IMR-90 (cell line): Measurements from ENCODE around the gene GADD45GIP1. TPM values are rescaled to one million over a fixed set of nuclear protein-coding genes. Genes with fewer than 3 reads are reported as not detected.
A peak's percentile ranks its signal among the peaks of the same experiment; 100 is the strongest.

Experiments used
- ATAC-seq: fragments of 200-7000 bp; cut with Tn5 transposase; 2 replicates; pipeline ENCODE4 v1.9.1; 2020; ENCODE audit warnings: low read depth, mild to moderate bottlenecking, moderate library complexity
- BruUV-seq: library from RNA; stranded (reverse); fragments of 400-500 nt; replicated peaks from 2 replicates; lab custom pipeline; 2021; lab: Mats Ljungman, UMichigan
- CTCF ChIA-PET: fragments of 300-600 bp; formaldehyde crosslinking; extraction: SDS; loops from one replicate; lab custom pipeline; 2021; ENCODE audit warnings: antibody characterized with exemption; lab: Yijun Ruan, JAX
- POLR2A ChIA-PET: fragments of 300-600 bp; sonication (Branson Sonifier 250); formaldehyde crosslinking; loops from one replicate; lab custom pipeline; 2022; ENCODE audit warnings: antibody characterized with exemption; ENCODE audit not compliant: unreplicated experiment; lab: Charles Lee
- DNase-seq: peaks from one replicate; pipeline ENCODE4 v3.0.0; 2013
- H2AFZ ChIP-seq: replicated peaks from 2 replicates; pipeline ENCODE3; 2013; ENCODE audit warnings: low read length, mild to moderate bottlenecking; ENCODE audit not compliant: poor library complexity
- H2AK5ac ChIP-seq: 2 replicates; pipeline ENCODE4 v1.6.1; 2013; ENCODE audit warnings: low read depth, low read length, inconsistent platforms
- H2AK9ac ChIP-seq: replicated peaks from 2 replicates; pipeline ENCODE3; 2013; ENCODE audit warnings: mild to moderate bottlenecking, low read depth, low read length, moderate library complexity; ENCODE audit not compliant: poor library complexity
- H2BK120ac ChIP-seq: 2 replicates; pipeline ENCODE4 v1.6.1; 2013; ENCODE audit warnings: low read depth, low read length, inconsistent platforms
- H2BK15ac ChIP-seq: 3 replicates; pipeline ENCODE4 v1.6.1; 2013; ENCODE audit warnings: low read depth, low read length, inconsistent platforms
- H2BK20ac ChIP-seq: 2 replicates; pipeline ENCODE4 v1.6.1; 2013; ENCODE audit warnings: low read depth, mild to moderate bottlenecking, inconsistent platforms, low read length, moderate library complexity
- H2BK5ac ChIP-seq: 2 replicates; pipeline ENCODE4 v1.6.1; 2013; ENCODE audit warnings: mild to moderate bottlenecking, low read depth, low read length, inconsistent platforms; ENCODE audit not compliant: poor library complexity, severe bottlenecking
- H3K14ac ChIP-seq: replicated peaks from 2 replicates; pipeline ENCODE4 v1.6.1; 2013; ENCODE audit warnings: low read depth, low read length, inconsistent platforms
- H3K18ac ChIP-seq: 2 replicates; pipeline ENCODE4 v1.6.1; 2013; ENCODE audit warnings: low read depth, low read length, control low read depth
- H3K23ac ChIP-seq: 2 replicates; pipeline ENCODE4 v1.6.1; 2013; ENCODE audit warnings: low read depth, low read length, inconsistent platforms
- H3K27ac ChIP-seq: 2 replicates; pipeline ENCODE4 v1.5.1; 2013; ENCODE audit warnings: mild to moderate bottlenecking, control low read depth, low read length; ENCODE audit not compliant: insufficient read depth
- H3K27me3 ChIP-seq: 2 replicates; pipeline ENCODE4 v1.6.1; 2013; ENCODE audit warnings: low read length; ENCODE audit not compliant: control insufficient read depth, insufficient read depth
- H3K36me3 ChIP-seq: 2 replicates; pipeline ENCODE4 v1.6.1; 2013; ENCODE audit warnings: low read length, mixed read lengths; ENCODE audit not compliant: control insufficient read depth, insufficient read depth
- H3K4ac ChIP-seq: 2 replicates; pipeline ENCODE4 v1.6.1; 2013; ENCODE audit warnings: low read depth, low read length, inconsistent platforms
- H3K4me1 ChIP-seq: 2 replicates; pipeline ENCODE4 v1.6.1; 2013; ENCODE audit warnings: low read length, mixed read lengths; ENCODE audit not compliant: control insufficient read depth, insufficient read depth
- H3K4me2 ChIP-seq: 2 replicates; pipeline ENCODE4 v1.6.1; 2013; ENCODE audit warnings: low read depth, mild to moderate bottlenecking, control low read depth, low read length, moderate library complexity
- H3K4me3 ChIP-seq: 2 replicates; pipeline ENCODE4 v1.5.1; 2013; ENCODE audit warnings: low read depth, mild to moderate bottlenecking, control low read depth, low read length, moderate library complexity; ENCODE audit not compliant: insufficient read depth
- H3K56ac ChIP-seq: 2 replicates; pipeline ENCODE4 v1.6.1; 2013; ENCODE audit warnings: low read length, inconsistent platforms; ENCODE audit not compliant: insufficient read depth; ENCODE audit errors: extremely low read depth
- H3K79me1 ChIP-seq, 2 experiments: 2 replicates each; pipeline ENCODE4 v1.6.1; 2013; ENCODE audit warnings: low read length in 2 of 2, inconsistent platforms in 1 of 2, low read depth in 1 of 2
- H3K9ac ChIP-seq: 2 replicates; pipeline ENCODE4 v1.6.1; 2013; ENCODE audit warnings: low read depth, low read length, control low read depth
- H3K9me1 ChIP-seq: 2 replicates; pipeline ENCODE4 v1.6.1; 2013; ENCODE audit warnings: low read length, inconsistent platforms; ENCODE audit not compliant: insufficient read depth
- H3K9me3 ChIP-seq: 2 replicates; pipeline ENCODE4 v1.6.1; 2013; ENCODE audit warnings: low read length; ENCODE audit not compliant: control insufficient read depth, insufficient read depth
- H4K20me1 ChIP-seq: 2 replicates; pipeline ENCODE4 v1.6.1; 2013; ENCODE audit warnings: low read length, inconsistent platforms; ENCODE audit not compliant: insufficient read depth
- H4K5ac ChIP-seq: 2 replicates; pipeline ENCODE4 v1.6.1; 2013; ENCODE audit warnings: mild to moderate bottlenecking, low read depth, low read length, control low read depth
- H4K8ac ChIP-seq, 2 experiments: 2 replicates each; pipeline ENCODE4 v1.6.1; 2013; ENCODE audit warnings: low read depth in 2 of 2, low read length in 2 of 2, control low read depth in 1 of 2, inconsistent platforms in 1 of 2
- H4K91ac ChIP-seq: 2 replicates; pipeline ENCODE4 v1.6.1; 2013; ENCODE audit warnings: low read depth, low read length, inconsistent platforms; ENCODE audit not compliant: insufficient read depth
- CEBPB ChIP-seq: IDR thresholded peaks from 2 replicates; pipeline ENCODE4 v1.6.1; 2012; ENCODE audit warnings: low read depth, low read length, improper control_type of control experiment
- CHD1 ChIP-seq: IDR thresholded peaks from 2 replicates; pipeline ENCODE4 v1.6.1; 2012; ENCODE audit warnings: low read depth, low read length, improper control_type of control experiment
- FOS ChIP-seq: fragments of 150-350 bp; IDR thresholded peaks from 2 replicates; pipeline ENCODE4 v1.6.1; 2016; ENCODE audit warnings: low read depth, low read length
- MAZ ChIP-seq: IDR thresholded peaks from 2 replicates; pipeline ENCODE4 v1.6.1; 2012; ENCODE audit warnings: low read depth, mild to moderate bottlenecking, low read length, improper control_type of control experiment, moderate library complexity, borderline replicate concordance
- POLR2A ChIP-seq: IDR thresholded peaks from 2 replicates; pipeline ENCODE4 v1.6.1; 2012; ENCODE audit warnings: mild to moderate bottlenecking, low read depth, low read length
- RAD21 ChIP-seq: IDR thresholded peaks from 2 replicates; pipeline ENCODE4 v1.6.1; 2012; ENCODE audit warnings: low read length, improper control_type of control experiment
- RCOR1 ChIP-seq: IDR thresholded peaks from 2 replicates; pipeline ENCODE4 v1.6.1; 2012; ENCODE audit warnings: mild to moderate bottlenecking, low read length, improper control_type of control experiment; ENCODE audit not compliant: insufficient replicate concordance
- SMC3 ChIP-seq: fragments of 150-350 bp; IDR thresholded peaks from 2 replicates; pipeline ENCODE4 v1.6.1; 2016; ENCODE audit warnings: low read depth, mild to moderate bottlenecking, antibody characterized with exemption, low read length, moderate library complexity
- WGBS, 2 experiments: methylation state at CpG; one replicate each; pipeline versions ENCODE4 v1.1.5 to v1.1.7; 2013; ENCODE audit warnings: missing lambda C conversion rate in 2 of 2; ENCODE audit not compliant: insufficient read length in 1 of 2; ENCODE audit errors: extremely low coverage in 2 of 2; 5-methylcytosine and 5-hydroxymethylcytosine counted together
- dilution Hi-C: fragments of 300-500 bp; cut with HindIII; formaldehyde crosslinking; loops from one replicate; pipeline ENCODE4 v1.14.3; 2018; ENCODE audit warnings: low sequenced_read_pairs; ENCODE audit not compliant: unreplicated experiment
- in situ Hi-C: fragments of 300-500 bp; cut with MboI; formaldehyde crosslinking; loops from 3 replicates; pipeline ENCODE4 v1.14.3; 2019; ENCODE audit warnings: low sequenced_read_pairs, inconsistent platforms, mixed read lengths
- intact Hi-C: fragments of 100-400 bp; cut with micrococcal nuclease; formaldehyde crosslinking; loops from 2 replicates; pipeline ENCODE4 v1.10.0; 2022
- polyA plus RNA-seq, 3 experiments: library from polyadenylated mRNA; depleted of rRNA; stranded (reverse); fragments of >200 nt; gene quantifications; 2 replicates each; pipeline ENCODE4 v1.2.3, GENCODE V29; 2012; ENCODE audit warnings: low replicate concordance in 1 of 3
- total RNA-seq: library from RNA; depleted of rRNA; stranded (reverse); fragments of >200 nt; gene quantifications from 2 replicates; pipeline ENCODE4 v1.2.3, GENCODE V29; 2012
- TF ChIP-seq, protein P1 (sequence below): fragments of 150-350 bp; IDR thresholded peaks from 2 replicates; pipeline ENCODE4 v1.6.1; 2017; ENCODE audit warnings: mild to moderate bottlenecking, antibody characterized with exemption, low read length, low read depth
- TF ChIP-seq, protein P2 (sequence below): fragments of 150-350 bp; IDR thresholded peaks from 2 replicates; pipeline ENCODE4 v1.6.1; 2016; ENCODE audit warnings: low read depth, mild to moderate bottlenecking, low read length, moderate library complexity, borderline replicate concordance
- TF ChIP-seq, protein P3 (sequence below): conservative IDR thresholded peaks from 2 replicates; pipeline ENCODE4 v1.5.1; 2012; ENCODE audit warnings: mild to moderate bottlenecking, low read depth, low read length, improper control_type of control experiment

Gene GADD45GIP1
- total and polyA plus RNA-seq, 2 of the 4 experiments (the other 2 are of a cell fraction) = 13.3 to 42.4 TPM

DNA sequence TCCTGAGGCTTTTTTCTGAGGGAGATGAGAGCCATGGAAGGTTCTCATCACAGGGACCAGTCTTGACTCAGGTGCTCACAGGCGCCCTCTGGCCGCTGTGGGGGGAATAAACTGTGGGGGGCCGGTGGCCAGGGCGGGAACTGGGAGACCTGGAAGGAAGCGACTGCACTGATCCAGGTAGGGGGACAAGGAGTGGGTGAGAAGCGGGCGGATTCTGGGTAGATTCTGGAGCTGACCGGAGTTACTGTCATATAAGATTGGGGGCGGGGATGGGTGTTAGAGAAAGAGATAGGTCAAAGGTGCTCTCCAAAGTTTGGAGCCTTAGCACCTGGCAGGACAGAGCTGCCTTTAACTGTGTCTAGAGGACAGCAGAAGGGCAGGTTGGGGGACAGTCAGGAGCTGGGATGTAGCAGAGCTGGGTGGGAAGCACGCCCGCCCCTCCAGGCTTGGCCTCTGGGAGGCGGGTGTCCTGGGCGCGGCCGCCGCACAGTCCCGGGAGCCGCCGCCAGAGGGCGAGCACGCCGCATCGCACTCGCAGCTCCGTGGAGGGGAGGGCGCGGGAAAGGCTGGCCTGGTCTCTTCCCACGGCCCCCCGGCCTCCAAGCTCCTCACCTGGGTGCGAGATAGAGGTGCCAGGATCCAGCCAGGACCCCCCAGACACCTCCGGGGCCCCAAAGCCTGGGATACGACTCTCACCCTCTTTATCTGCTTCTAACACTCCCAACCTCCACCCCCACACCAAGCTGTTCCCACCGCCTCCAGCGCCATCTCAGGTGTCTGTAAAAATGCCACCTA lies 8.2 kb upstream of the GADD45GIP1 start:
- Histone ChIP-seq H2BK120ac (peak overlapping the region; percentile 76), H3K9me1 (no peaks in the 10 kb centered on the region), H3K14ac (peak overlapping the region; percentile 67), H2BK5ac (no peak overlapping the region), H3K23ac (no peak overlapping the region), H2AFZ (peak overlapping the region; percentile 100), H2BK15ac (peak overlapping the region; percentile 92; the same call in 1 of the 3 replicates), H2AK9ac (peak overlapping the region; percentile 87), H3K4me3 (peak overlapping the region; percentile 39), H4K20me1 (no peaks in the 10 kb centered on the region), H4K5ac (no peak overlapping the region), H3K56ac (peak overlapping the region; percentile 66), H3K4me2 (peak overlapping the region; percentile 90), H3K27me3 (no peaks in the 10 kb centered on the region; the same call in 1 of the 2 replicates), H3K4ac (peak overlapping the region; percentile 83), H3K18ac (no peak overlapping the region), H3K9me3 (no peaks in the 10 kb centered on the region), H4K91ac (no peak overlapping the region; the same call in none of the 2 replicates), H3K79me1 (peaks cover 0 to 3% of the 10 kb centered on the region in 2 experiments; a peak in 1 of 4 replicates), H3K36me3 (no peaks in the 10 kb centered on the region), H4K8ac (peak overlapping the region; percentile 84 to 91; a peak in 3 of 4 replicates), H2BK20ac (no peak overlapping the region), H2AK5ac (peak overlapping the region; percentile 72; the same call in 1 of the 2 replicates), H3K4me1 (peaks cover 4% of the 10 kb centered on the region; the same call in 1 of the 2 replicates), H3K9ac (peak overlapping the region; percentile 44), H3K27ac (peak overlapping the region; percentile 13; the same call in 1 of the 2 replicates)
- in situ Hi-C loops = no loop called here
- BruUV-seq = no TSS peak
- 0% methylated on average over 14 of the region's 34 CpGs; no CpG with 5 or more reads in 1 of the 2 experiments for WGBS, 2 experiments
- no peak for TF ChIP-seq CHD1
- TF ChIP-seq RCOR1 = no peak
- TF ChIP-seq, protein P1, sequence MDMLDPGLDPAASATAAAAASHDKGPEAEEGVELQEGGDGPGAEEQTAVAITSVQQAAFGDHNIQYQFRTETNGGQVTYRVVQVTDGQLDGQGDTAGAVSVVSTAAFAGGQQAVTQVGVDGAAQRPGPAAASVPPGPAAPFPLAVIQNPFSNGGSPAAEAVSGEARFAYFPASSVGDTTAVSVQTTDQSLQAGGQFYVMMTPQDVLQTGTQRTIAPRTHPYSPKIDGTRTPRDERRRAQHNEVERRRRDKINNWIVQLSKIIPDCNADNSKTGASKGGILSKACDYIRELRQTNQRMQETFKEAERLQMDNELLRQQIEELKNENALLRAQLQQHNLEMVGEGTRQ = no peak
- no peak for TF ChIP-seq CEBPB
- peak; percentile 58 for TF ChIP-seq RAD21
- no peak for TF ChIP-seq POLR2A
- TF ChIP-seq, protein P2, sequence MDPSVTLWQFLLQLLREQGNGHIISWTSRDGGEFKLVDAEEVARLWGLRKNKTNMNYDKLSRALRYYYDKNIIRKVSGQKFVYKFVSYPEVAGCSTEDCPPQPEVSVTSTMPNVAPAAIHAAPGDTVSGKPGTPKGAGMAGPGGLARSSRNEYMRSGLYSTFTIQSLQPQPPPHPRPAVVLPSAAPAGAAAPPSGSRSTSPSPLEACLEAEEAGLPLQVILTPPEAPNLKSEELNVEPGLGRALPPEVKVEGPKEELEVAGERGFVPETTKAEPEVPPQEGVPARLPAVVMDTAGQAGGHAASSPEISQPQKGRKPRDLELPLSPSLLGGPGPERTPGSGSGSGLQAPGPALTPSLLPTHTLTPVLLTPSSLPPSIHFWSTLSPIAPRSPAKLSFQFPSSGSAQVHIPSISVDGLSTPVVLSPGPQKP = no peak
- TF ChIP-seq SMC3 = peak; percentile 73
- TF ChIP-seq, protein P3, sequence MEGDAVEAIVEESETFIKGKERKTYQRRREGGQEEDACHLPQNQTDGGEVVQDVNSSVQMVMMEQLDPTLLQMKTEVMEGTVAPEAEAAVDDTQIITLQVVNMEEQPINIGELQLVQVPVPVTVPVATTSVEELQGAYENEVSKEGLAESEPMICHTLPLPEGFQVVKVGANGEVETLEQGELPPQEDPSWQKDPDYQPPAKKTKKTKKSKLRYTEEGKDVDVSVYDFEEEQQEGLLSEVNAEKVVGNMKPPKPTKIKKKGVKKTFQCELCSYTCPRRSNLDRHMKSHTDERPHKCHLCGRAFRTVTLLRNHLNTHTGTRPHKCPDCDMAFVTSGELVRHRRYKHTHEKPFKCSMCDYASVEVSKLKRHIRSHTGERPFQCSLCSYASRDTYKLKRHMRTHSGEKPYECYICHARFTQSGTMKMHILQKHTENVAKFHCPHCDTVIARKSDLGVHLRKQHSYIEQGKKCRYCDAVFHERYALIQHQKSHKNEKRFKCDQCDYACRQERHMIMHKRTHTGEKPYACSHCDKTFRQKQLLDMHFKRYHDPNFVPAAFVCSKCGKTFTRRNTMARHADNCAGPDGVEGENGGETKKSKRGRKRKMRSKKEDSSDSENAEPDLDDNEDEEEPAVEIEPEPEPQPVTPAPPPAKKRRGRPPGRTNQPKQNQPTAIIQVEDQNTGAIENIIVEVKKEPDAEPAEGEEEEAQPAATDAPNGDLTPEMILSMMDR = peak; percentile 97
- TF ChIP-seq MAZ = peak; percentile 84
- no peak for TF ChIP-seq FOS
- POLR2A ChIA-PET = interaction anchor here (0.6 kb wide), 1 partner anchor 128 kb away, joined by 3 read pairs; no protein-coding TSS in a partner anchor
- intact Hi-C loops = loop anchor here (2.0 kb wide), 1 partner anchor 74 kb away; the partner anchor contains the start of gene GCDH
- CTCF ChIA-PET = interaction anchor here (0.5 to 1.8 kb wide), 30 partner anchors 10 to 1776 kb away, joined by 3 to 18 read pairs (median 4); partner anchors contain the start of genes GADD45GIP1 and NACC1
- ATAC-seq = peak; percentile 100
- dilution Hi-C loops = no loop called here
- DNase-seq = peak; percentile 58
